GM21367 (cell line): Measurements from ENCODE around the gene ZNF543.
"Not testable (repeated sequence)": the region's sequence is repeated elsewhere in the genome, so short reads cannot be mapped to it uniquely, and the experiment has no call there.

Source experiments
- ATAC-seq: cut with Tn5 transposase; IDR thresholded peaks from one replicate; pipeline ENCODE4 v1.9.1; 2021; ENCODE audit not compliant: unreplicated experiment

ZNF543 gene

GRCh38 chr19:57319869-57320179 lies 448 bp upstream of the ZNF543 start:
- no peak for ATAC-seq

DNA sequence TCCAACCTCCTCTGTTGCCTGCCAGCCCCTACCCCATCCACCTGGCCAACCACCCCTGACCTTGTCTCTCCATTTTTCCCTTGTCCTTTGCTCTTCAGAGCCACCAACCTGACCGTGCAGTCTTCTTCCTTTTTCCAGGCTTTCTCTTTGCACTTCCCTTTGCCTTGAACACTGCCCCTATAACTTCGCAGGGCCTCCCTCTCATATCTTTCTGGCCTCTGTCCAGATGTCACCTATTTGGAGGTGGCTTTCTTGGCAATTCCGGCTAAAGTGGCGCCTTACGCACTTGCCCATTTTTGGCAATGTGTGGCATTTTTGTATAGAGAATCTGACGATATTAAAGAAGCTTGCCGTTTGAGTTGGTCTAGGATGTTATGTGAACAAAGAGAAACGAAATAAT lies 844 bp downstream of the ZNF543 start:
- ATAC-seq: no peak

DNA sequence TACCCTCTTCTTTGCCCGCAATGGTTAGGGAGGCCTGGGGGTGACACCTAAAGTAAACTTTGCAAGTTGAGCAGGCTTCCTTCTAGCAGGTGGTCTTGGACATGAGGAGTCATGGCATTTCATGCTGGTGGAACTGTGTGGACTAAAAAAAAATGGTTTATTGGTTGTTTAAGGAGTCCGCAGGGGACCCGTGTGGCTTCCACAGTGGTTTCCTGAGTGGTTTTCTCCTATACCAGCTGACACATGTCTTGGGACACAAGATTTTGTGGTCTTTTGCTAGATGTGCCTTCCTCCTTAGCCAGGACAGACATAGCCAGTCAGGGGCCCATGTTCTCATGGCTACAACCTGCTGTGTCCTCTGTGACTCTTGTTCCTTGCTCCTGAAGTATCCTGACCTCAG lies 1.5 kb downstream of the ZNF543 start:
- ATAC-seq: no peak

- ATAC-seq: no peak
These were observed 4.7 kb downstream of the ZNF543 start for GRCh38 chr19:57324992-57325391.

DNA sequence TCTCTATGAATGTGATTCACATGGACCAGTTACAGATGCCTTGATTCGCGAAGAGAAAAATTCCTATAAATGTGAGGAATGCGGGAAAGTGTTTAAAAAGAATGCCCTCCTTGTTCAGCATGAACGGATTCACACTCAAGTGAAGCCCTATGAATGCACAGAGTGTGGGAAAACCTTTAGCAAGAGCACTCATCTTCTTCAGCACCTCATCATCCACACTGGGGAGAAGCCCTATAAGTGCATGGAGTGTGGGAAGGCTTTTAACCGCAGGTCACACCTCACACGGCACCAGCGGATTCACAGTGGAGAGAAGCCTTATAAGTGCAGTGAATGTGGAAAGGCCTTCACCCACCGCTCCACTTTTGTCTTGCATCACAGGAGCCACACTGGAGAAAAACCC lies 7.7 kb downstream of the ZNF543 start:
- no peak for ATAC-seq

DNA sequence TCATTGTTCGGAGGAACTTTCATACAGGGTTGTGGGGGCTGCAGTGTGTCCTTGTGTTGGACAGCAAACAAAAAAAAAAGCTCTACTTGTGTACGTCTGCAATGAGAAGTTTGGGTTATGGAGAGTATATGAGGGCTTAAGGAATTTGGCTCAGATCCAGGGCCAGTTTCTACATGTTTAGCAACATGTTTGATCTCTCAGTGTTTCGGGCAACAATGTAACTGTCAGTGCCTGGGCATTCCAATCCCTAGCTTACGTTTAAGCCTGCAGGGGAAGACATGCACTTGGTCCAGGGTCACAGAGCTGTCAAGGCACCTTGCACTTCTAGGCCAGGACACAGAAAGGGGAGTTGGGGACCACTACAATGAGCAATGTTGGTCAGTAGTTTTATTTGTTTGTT lies 13.9 kb downstream of the ZNF543 start:
- no peak for ATAC-seq

- no peak for ATAC-seq
These were observed 18.6 kb downstream of the ZNF543 start for GRCh38 chr19:57338877-57339276.

DNA sequence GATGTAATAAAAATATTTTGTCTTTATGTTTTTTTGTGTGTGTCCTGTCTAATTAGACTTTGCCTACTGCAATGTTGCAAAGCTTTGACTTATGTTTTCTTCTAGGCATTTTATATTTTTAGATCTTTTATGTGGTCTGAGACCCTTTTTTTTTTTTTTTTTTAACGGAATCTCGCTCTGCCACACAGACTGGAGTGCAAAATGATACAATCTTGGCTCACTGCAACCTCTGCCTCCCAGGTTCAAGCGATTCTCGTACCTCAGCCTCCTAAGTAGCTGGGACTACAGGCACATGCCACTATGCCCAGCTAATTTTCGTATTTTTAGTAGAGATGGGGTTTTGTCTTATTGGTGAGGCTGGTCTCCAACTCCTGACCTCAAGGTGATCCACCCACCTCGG lies 22.3 kb downstream of the ZNF543 start:
- ATAC-seq: no peak

GRCh38 chr19:57348136-57348535 lies 27.9 kb downstream of the ZNF543 start:
- ATAC-seq: no peak

- peak; percentile 92 for ATAC-seq
These were observed 30.9 kb downstream of the ZNF543 start, which contains the start of gene ZNF304 for GRCh38 chr19:57350877-57351805. Gene ZNF304, plus strand, starts transcription at chr19:57351271. Its CDS starts 394 bp downstream, at chr19:57351665.

DNA sequence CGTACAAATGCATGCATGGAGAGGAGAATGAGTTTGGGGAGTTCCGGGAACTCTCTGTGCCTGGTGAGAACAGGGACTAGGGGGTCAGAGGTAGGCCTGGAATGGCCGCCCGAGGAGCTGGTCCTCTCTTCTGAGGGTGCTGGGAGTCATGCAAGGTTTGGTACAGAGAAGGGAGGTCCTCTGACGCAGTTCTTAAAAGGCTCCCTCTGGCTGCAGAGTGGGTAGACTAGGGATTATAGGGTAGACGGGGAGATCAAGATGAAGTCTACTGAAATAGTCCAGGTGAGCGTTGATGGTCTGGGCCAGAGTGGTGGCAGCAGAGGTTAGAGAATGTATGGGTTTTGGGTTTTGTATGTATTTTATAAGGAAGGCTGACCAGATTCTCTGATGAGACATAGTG lies 31.6 kb downstream of the ZNF543 start:
- no peak for ATAC-seq

GRCh38 chr19:57355916-57356315 lies 35.6 kb downstream of the ZNF543 start:
- ATAC-seq: no peak

DNA sequence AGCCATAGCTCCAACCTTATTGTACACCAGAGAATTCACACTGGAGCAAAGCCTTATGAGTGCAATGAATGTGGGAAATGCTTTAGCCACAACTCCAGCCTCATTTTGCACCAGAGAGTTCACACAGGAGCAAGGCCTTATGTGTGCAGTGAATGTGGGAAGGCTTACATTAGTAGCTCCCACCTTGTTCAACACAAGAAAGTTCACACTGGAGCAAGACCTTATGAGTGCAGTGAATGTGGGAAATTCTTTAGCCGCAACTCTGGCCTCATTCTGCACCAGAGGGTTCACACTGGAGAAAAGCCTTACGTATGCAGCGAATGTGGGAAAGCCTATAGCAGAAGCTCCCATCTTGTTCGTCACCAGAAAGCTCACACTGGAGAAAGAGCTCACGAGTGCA lies 37.1 kb downstream of the ZNF543 start:
- ATAC-seq: no peak

GRCh38 chr19:57359300-57359699 lies 39.0 kb downstream of the ZNF543 start:
- ATAC-seq: no peak

DNA sequence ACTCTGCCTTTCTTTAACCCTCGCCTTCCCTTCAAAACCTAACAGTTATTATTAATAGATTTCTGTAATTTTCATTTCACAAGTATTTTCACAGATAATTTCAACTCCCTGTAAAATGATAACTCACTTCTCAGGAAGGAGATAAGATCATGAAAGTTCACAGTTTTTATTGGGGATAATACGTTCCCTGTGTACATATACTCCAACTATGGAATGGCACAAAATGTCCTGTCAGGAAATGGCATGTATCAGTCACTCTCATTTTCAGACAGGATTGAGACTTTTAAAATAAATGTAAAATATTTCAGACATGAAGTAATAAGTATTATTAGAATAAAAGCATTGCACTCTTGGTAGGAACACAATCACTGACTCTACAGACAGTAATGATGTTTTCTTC lies 42.1 kb downstream of the ZNF543 start:
- ATAC-seq: no peak

GRCh38 chr19:57362997-57363687 lies 42.9 kb downstream of the ZNF543 start, which contains the start of the genes TRAPPC2B and ZNF547:
Gene TRAPPC2B, plus strand, starts transcription at chr19:57363551. Its CDS starts 1,283 bp downstream, at chr19:57364834.
Gene ZNF547, plus strand, starts transcription at chr19:57363551. Its CDS starts 5,005 bp downstream, at chr19:57368556.
- ATAC-seq: peak; percentile 91

- ATAC-seq: no peak
These were observed 43.5 kb downstream of the ZNF543 start for GRCh38 chr19:57363688-57364181.

DNA sequence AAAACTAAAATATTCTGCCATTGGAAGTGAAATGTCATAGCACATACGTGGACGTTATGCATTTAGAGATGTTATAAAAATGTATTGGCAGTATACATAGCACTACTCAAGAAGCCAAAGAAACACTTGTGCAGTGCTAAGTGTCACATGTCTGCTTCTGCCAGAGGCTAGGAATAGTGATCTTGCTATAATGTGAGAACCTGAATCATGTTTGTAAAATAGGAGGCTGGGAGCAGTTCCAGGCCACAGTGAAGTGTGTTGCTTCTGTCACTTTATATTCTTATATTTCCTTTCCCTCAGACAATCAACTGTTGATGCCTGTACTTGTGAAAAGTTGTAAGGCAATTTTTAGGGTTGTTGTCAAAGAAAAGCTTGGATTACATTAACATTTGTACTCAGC lies 46.5 kb downstream of the ZNF543 start:
- ATAC-seq: no peak

DNA sequence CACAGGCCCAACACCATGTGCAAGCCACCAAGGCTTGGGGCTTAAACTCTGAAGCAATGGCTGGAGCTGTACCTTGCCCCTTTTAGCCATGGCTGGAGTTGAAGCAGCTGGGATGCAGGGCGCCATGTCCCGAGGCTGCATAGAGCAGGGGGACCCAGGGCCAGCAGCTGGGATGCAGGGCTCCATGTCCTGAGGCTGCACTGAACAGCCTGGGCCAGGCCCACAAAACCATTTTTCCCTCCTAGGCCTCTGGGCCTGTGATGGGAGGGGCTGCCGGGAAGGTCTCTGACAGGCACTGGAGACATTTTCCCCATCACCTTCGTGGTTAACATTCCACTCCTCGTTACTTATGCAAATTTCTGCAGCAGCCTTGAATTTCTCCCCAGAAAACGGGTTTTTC lies 53.9 kb downstream of the ZNF543 start:
- ATAC-seq: no peak

- not testable (repeated sequence) for ATAC-seq
These were observed 54.4 kb downstream of the ZNF543 start for GRCh38 chr19:57374647-57375046.

- no peak for ATAC-seq
These were observed 55.9 kb downstream of the ZNF543 start for GRCh38 chr19:57376151-57376550.
